ENCODE data around the gene SAE1. TPM values are rescaled to one million over a fixed set of nuclear protein-coding genes. Genes with fewer than 3 reads are reported as not detected.

SAE1 gene
- polyA plus RNA-seq, 2 of the 4 experiments (the other 2 are of a cell fraction) = 206 to 249 TPM

- ATAC-seq (no peak), DNase-seq (ENCODE audit: low read depth in 1 of 2, low spot score in 1 of 2) (no peak), FAIRE-seq (no peak)
- Histone ChIP-seq H3K4me1 (peaks cover 19% of the 10 kb centered on the region), H3K4me3 (no peak overlapping the region), H3K27ac (no peak overlapping the region), H3K4me2 (no peak overlapping the region), H3K9me3 (no peaks in the 10 kb centered on the region)
- ChIA-PET CTCF (interaction anchor here (1.3 to 26.9 kb wide), 8 partner anchors 9 to 134 kb away, joined by 3 to 364 read pairs (median 41); partner anchors contain the start of gene SAE1), POLR2A (interaction anchor here (1.4 kb wide), 1 partner anchor 33 kb away, joined by 4 read pairs; the partner anchor contains the start of gene ZC3H4)
- 96% methylated on average over 2 of the region's 2 CpGs for WGBS (ENCODE audit: missing lambda C conversion rate)
- TF ChIP-seq HOXB13 (CRISPR knock-in tag; IDR thresholded peaks at IDR 0.05; ENCODE audit: low read depth) (no peak), RARB (CRISPR knock-in tag; IDR thresholded peaks at IDR 0.05) (no peak), ZFP36 (IDR thresholded peaks at IDR 0.05; ENCODE audit: borderline replicate concordance, partially characterized antibody) (no peak), NFE2L2 (conservative IDR thresholded peaks at IDR 0.05; ENCODE audit: low read length) (no peak), RAD21 (conservative IDR thresholded peaks at IDR 0.05 in 1 of 2, IDR thresholded peaks at IDR 0.05 in 1 of 2) (no peak), FOSB (CRISPR knock-in tag; IDR thresholded peaks at IDR 0.05) (no peak), MAFK (IDR thresholded peaks at IDR 0.05; ENCODE audit: partially characterized antibody) (no peak), E2F6 (IDR thresholded peaks at IDR 0.05; ENCODE audit: borderline replicate concordance, low read depth) (no peak), KDM5A (IDR thresholded peaks at IDR 0.05) (no peak), RCOR1 (IDR thresholded peaks at IDR 0.05; ENCODE audit: low read depth, low read length) (no peak), CEBPB (IDR thresholded peaks at IDR 0.05) (no peak), FOXS1 (CRISPR knock-in tag; IDR thresholded peaks at IDR 0.05) (no peak)
These were observed 16.3 kb downstream of the SAE1 start for GRCh38 chr19:47146920-47147319.

DNA sequence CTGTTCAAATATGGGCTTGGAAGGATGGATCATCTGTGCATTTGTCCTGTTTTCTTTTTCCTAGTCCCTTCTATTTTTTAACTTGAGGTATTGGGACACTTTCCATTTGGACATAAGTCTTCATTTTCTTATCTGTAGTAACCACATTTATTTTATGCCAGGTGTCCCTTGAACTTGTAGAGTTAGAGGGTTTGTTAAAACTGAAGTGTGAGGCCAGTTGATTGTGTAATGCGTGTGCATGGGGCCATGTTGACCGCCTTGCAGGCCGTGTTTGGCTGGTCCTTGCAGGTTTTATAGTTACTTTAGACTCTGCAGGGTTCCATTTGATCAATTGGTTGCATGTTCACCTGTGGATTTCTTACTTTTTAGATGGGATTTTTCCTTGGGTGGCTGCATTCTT is 21.0 kb downstream of the SAE1 start:
- FAIRE-seq = no peak
- POLR2A ChIA-PET = interaction anchor here (0.7 to 2.0 kb wide), 2 partner anchors 92 to 115 kb away, joined by 3 to 13 read pairs; no protein-coding TSS in a partner anchor

More for the DNA sequence above, 21.0 kb downstream of the SAE1 start:
- Histone ChIP-seq H3K4me1 (no peaks in the 10 kb centered on the region), H3K4me3 (no peak overlapping the region), H3K4me2 (no peak overlapping the region), H3K9me3 (no peaks in the 10 kb centered on the region), H3K27ac (no peak overlapping the region)
- TF ChIP-seq NFE2L2 (conservative IDR thresholded peaks at IDR 0.05; ENCODE audit: low read length) (no peak), CBX2 (IDR thresholded peaks at IDR 0.05; ENCODE audit: borderline replicate concordance, low read depth) (no peak), EP300 (IDR thresholded peaks at IDR 0.05) (no peak), HOXB13 (CRISPR knock-in tag; IDR thresholded peaks at IDR 0.05; ENCODE audit: low read depth) (no peak), BCL3 (IDR thresholded peaks at IDR 0.05) (no peak), MAFK (IDR thresholded peaks at IDR 0.05; ENCODE audit: partially characterized antibody) (no peak), FOSL2 (IDR thresholded peaks at IDR 0.05) (no peak), FOSL2 (CRISPR knock-in tag; IDR thresholded peaks at IDR 0.05) (no peak), HEYL (CRISPR knock-in tag; IDR thresholded peaks at IDR 0.05) (no peak), POLR2A (IDR thresholded peaks at IDR 0.05; ENCODE audit: low read length) (no peak), SREBF2 (IDR thresholded peaks at IDR 0.05) (no peak), ZSCAN20 (CRISPR knock-in tag; IDR thresholded peaks at IDR 0.05) (no peak)
- TF ChIP-seq, protein P1, sequence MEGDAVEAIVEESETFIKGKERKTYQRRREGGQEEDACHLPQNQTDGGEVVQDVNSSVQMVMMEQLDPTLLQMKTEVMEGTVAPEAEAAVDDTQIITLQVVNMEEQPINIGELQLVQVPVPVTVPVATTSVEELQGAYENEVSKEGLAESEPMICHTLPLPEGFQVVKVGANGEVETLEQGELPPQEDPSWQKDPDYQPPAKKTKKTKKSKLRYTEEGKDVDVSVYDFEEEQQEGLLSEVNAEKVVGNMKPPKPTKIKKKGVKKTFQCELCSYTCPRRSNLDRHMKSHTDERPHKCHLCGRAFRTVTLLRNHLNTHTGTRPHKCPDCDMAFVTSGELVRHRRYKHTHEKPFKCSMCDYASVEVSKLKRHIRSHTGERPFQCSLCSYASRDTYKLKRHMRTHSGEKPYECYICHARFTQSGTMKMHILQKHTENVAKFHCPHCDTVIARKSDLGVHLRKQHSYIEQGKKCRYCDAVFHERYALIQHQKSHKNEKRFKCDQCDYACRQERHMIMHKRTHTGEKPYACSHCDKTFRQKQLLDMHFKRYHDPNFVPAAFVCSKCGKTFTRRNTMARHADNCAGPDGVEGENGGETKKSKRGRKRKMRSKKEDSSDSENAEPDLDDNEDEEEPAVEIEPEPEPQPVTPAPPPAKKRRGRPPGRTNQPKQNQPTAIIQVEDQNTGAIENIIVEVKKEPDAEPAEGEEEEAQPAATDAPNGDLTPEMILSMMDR (IDR thresholded peaks at IDR 0.05) = no peak
- TF ChIP-seq, protein P2, sequence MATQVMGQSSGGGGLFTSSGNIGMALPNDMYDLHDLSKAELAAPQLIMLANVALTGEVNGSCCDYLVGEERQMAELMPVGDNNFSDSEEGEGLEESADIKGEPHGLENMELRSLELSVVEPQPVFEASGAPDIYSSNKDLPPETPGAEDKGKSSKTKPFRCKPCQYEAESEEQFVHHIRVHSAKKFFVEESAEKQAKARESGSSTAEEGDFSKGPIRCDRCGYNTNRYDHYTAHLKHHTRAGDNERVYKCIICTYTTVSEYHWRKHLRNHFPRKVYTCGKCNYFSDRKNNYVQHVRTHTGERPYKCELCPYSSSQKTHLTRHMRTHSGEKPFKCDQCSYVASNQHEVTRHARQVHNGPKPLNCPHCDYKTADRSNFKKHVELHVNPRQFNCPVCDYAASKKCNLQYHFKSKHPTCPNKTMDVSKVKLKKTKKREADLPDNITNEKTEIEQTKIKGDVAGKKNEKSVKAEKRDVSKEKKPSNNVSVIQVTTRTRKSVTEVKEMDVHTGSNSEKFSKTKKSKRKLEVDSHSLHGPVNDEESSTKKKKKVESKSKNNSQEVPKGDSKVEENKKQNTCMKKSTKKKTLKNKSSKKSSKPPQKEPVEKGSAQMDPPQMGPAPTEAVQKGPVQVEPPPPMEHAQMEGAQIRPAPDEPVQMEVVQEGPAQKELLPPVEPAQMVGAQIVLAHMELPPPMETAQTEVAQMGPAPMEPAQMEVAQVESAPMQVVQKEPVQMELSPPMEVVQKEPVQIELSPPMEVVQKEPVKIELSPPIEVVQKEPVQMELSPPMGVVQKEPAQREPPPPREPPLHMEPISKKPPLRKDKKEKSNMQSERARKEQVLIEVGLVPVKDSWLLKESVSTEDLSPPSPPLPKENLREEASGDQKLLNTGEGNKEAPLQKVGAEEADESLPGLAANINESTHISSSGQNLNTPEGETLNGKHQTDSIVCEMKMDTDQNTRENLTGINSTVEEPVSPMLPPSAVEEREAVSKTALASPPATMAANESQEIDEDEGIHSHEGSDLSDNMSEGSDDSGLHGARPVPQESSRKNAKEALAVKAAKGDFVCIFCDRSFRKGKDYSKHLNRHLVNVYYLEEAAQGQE (IDR thresholded peaks at IDR 0.05) = no peak
- TF ChIP-seq, protein P3, sequence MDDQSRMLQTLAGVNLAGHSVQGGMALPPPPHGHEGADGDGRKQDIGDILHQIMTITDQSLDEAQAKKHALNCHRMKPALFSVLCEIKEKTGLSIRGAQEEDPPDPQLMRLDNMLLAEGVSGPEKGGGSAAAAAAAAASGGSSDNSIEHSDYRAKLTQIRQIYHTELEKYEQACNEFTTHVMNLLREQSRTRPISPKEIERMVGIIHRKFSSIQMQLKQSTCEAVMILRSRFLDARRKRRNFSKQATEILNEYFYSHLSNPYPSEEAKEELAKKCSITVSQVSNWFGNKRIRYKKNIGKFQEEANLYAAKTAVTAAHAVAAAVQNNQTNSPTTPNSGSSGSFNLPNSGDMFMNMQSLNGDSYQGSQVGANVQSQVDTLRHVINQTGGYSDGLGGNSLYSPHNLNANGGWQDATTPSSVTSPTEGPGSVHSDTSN (IDR thresholded peaks at IDR 0.05) = no peak
- no peak for ATAC-seq
- CTCF ChIA-PET = interaction anchor here (1.3 to 26.9 kb wide), 2 partner anchors 11 to 94 kb away, joined by 3 to 364 read pairs; no protein-coding TSS in a partner anchor
- WGBS (ENCODE audit: missing lambda C conversion rate) = 93% methylated on average over 3 of the region's 3 CpGs
- no peak for DNase-seq (ENCODE audit: low read depth in 1 of 2, low spot score in 1 of 2)
